Activated CD8-positive, alpha-beta T cell treated with anti-CD3 and anti-CD28 coated beads for 36 hours (primary cell): Measurements from ENCODE around the gene NDUFS5. TPM values are rescaled to one million over a fixed set of nuclear protein-coding genes. Genes with fewer than 3 reads are reported as not detected.
"Not testable (repeated sequence)": the region's sequence is repeated elsewhere in the genome, so short reads cannot be mapped to it uniquely, and the experiment has no call there.

Source experiments
- ATAC-seq: fragments of 200-7000 bp; cut with Tn5 transposase; one replicate; pipeline ENCODE4 v1.10.0; 2021; ENCODE audit warnings: mild to moderate bottlenecking, moderate library complexity
- CTCF ChIA-PET: fragments of 350-600 bp; sonication (Branson Sonifier 250); formaldehyde crosslinking; loops from one replicate; lab custom pipeline; 2021; ENCODE audit warnings: antibody characterized with exemption; lab: Charles Lee
- POLR2A ChIA-PET: fragments of 350-600 bp; sonication (Branson Sonifier 250); formaldehyde crosslinking; loops from one replicate; lab custom pipeline; 2021; ENCODE audit warnings: antibody characterized with exemption; lab: Charles Lee
- DNase-seq: peaks from one replicate; pipeline ENCODE4 v3.0.0-alpha.2; 2020
- H3K27ac Mint-ChIP-seq: one replicate; pipeline ENCODE4 v1.8.0; 2021; ENCODE audit warnings: mild to moderate bottlenecking, mixed read lengths
- H3K27me3 Mint-ChIP-seq: one replicate; pipeline ENCODE4 v1.8.0; 2021; ENCODE audit warnings: mixed read lengths
- H3K36me3 Mint-ChIP-seq: one replicate; pipeline ENCODE4 v1.8.0; 2021; ENCODE audit warnings: low read depth, mixed read lengths
- H3K4me1 Mint-ChIP-seq: one replicate; pipeline ENCODE4 v1.8.0; 2021; ENCODE audit warnings: low read depth, mixed read lengths
- H3K4me3 Mint-ChIP-seq: one replicate; pipeline ENCODE4 v1.8.0; 2021; ENCODE audit warnings: mild to moderate bottlenecking, moderate library complexity, mixed read lengths
- H3K9me3 Mint-ChIP-seq: one replicate; pipeline ENCODE4 v1.8.0; 2021; ENCODE audit warnings: mixed read lengths
- CTCF ChIP-seq: fragments of 200-600 bp; IDR thresholded peaks from one replicate; pipeline ENCODE4 v1.8.0; 2022; ENCODE audit warnings: antibody characterized with exemption, mild to moderate bottlenecking
- intact Hi-C: fragments of 100-400 bp; cut with micrococcal nuclease; formaldehyde crosslinking; loops from one replicate; pipeline ENCODE4 v1.10.0; 2022
- total RNA-seq, 2 experiments: library from RNA; stranded (reverse); gene quantifications; one replicate each; pipeline ENCODE4 v1.2.3, GENCODE V29; 2021

The NDUFS5 gene
- total RNA-seq, 2 experiments from 2014 or later = 153 to 178 TPM

GRCh38 chr1:39051956-39052355 is 25.8 kb downstream of the NDUFS5 start:
- Mint-ChIP-seq H3K27me3 (no peaks in the 10 kb centered on the region), H3K4me3 (no peak overlapping the region), H3K4me1 (peaks cover 4% of the 10 kb centered on the region), H3K36me3 (peaks cover 3% of the 10 kb centered on the region), H3K27ac (no peak overlapping the region), H3K9me3 (no peaks in the 10 kb centered on the region)
- ChIA-PET POLR2A (no interaction called here), CTCF (no interaction called here)
- DNase-seq = no peak
- no peak for TF ChIP-seq CTCF
- no peak for ATAC-seq
- intact Hi-C loops = no loop called here

GRCh38 chr1:39055213-39055710 is 29.1 kb downstream of the NDUFS5 start:
- H3K27me3 Mint-ChIP-seq, H3K4me3 Mint-ChIP-seq, H3K9me3 Mint-ChIP-seq, intact Hi-C loops, H3K4me1 Mint-ChIP-seq, H3K36me3 Mint-ChIP-seq, H3K27ac Mint-ChIP-seq, ATAC-seq, DNase-seq, POLR2A ChIA-PET: not testable (repeated sequence)
- CTCF ChIA-PET = interaction anchor here (1.4 to 2.7 kb wide), 2 partner anchors 37 to 44 kb away, joined by 4 to 8 read pairs; no protein-coding TSS in a partner anchor

- H3K4me1 Mint-ChIP-seq, H3K27me3 Mint-ChIP-seq, H3K4me3 Mint-ChIP-seq, CTCF ChIA-PET, H3K27ac Mint-ChIP-seq, ATAC-seq, DNase-seq, H3K36me3 Mint-ChIP-seq, intact Hi-C loops, H3K9me3 Mint-ChIP-seq: not testable (repeated sequence)
- POLR2A ChIA-PET = interaction anchor here (0.9 kb wide), 1 partner anchor 15 kb away, joined by 3 read pairs; no protein-coding TSS in a partner anchor
These were observed 35.4 kb downstream of the NDUFS5 start for GRCh38 chr1:39061516-39061915.

- H3K27me3 Mint-ChIP-seq = no peaks in the 10 kb centered on the region
- H3K27ac Mint-ChIP-seq = no peak overlapping the region
- intact Hi-C loops = no loop called here
- H3K4me3 Mint-ChIP-seq = no peak overlapping the region
- no peaks in the 10 kb centered on the region for H3K4me1 Mint-ChIP-seq
- TF ChIP-seq CTCF = no peak
- DNase-seq (no peak), ATAC-seq (no peak)
- no peaks in the 10 kb centered on the region for H3K36me3 Mint-ChIP-seq
- H3K9me3 Mint-ChIP-seq = no peaks in the 10 kb centered on the region
- CTCF ChIA-PET = no interaction called here
- POLR2A ChIA-PET = interaction anchor here (0.9 kb wide), 1 partner anchor 15 kb away, joined by 3 read pairs; no protein-coding TSS in a partner anchor
These were observed 35.8 kb downstream of the NDUFS5 start for GRCh38 chr1:39061951-39062350.

GRCh38 chr1:39063191-39063590 is 37.0 kb downstream of the NDUFS5 start:
- H3K27ac Mint-ChIP-seq = no peak overlapping the region
- no peaks in the 10 kb centered on the region for H3K4me1 Mint-ChIP-seq
- CTCF ChIA-PET = no interaction called here
- H3K9me3 Mint-ChIP-seq = no peaks in the 10 kb centered on the region
- intact Hi-C loops = no loop called here
- POLR2A ChIA-PET = no interaction called here
- ATAC-seq = no peak
- DNase-seq = no peak
- H3K36me3 Mint-ChIP-seq = no peaks in the 10 kb centered on the region
- no peaks in the 10 kb centered on the region for H3K27me3 Mint-ChIP-seq
- TF ChIP-seq CTCF = no peak
- H3K4me3 Mint-ChIP-seq = no peak overlapping the region

- CTCF ChIA-PET = interaction anchor here (1.6 kb wide), 1 partner anchor 28 kb away, joined by 4 read pairs; no protein-coding TSS in a partner anchor
- Mint-ChIP-seq H3K27ac (no peak overlapping the region), H3K9me3 (no peaks in the 10 kb centered on the region), H3K4me3 (no peak overlapping the region), H3K36me3 (no peaks in the 10 kb centered on the region), H3K4me1 (no peaks in the 10 kb centered on the region), H3K27me3 (no peaks in the 10 kb centered on the region)
- ATAC-seq (no peak), DNase-seq (no peak)
- TF ChIP-seq CTCF = no peak
- POLR2A ChIA-PET = no interaction called here
- intact Hi-C loops = no loop called here
These were observed 37.6 kb downstream of the NDUFS5 start for GRCh38 chr1:39063775-39064174.
